Activated CD8-positive, alpha-beta memory T cell treated with anti-CD3 and anti-CD28 coated beads for 24 hours (primary cell): ENCODE results near the gene ANKMY1.
A peak's percentile ranks its signal among the peaks of the same experiment; 100 is the strongest.

Experiments
- DNase-seq: peaks from one replicate; pipeline ENCODE4 v3.0.0-alpha.2; 2020

ANKMY1 gene

GRCh38 chr2:240467659-240468302, 90.0 kb downstream of the ANKMY1 start:
- DNase-seq = no peak

DNA sequence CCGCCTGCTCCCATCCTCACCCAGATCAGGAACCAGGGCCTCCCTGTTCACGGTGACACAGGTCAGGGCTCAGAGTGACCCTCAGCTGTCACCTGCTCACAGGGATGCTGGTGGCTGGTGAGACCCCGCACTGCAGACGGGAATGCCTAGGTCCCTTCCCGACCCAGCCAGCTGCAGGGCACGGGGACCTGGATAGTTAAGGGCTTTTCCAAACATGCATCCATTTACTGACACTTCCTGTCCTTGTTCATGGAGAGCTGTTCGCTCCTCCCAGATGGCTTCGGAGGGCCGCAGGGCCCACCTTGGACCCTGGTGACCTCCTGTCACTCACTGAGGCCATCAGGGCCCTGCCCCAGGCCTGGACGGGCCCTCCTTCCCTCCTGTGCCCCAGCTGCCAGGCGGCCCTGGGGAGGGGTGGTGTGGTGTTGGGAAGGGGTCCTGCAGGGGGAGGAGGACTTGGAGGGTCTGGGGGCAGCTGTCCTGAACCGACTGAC, 90.6 kb downstream of the ANKMY1 start:
- no peak for DNase-seq

- peak; percentile 52 for DNase-seq
Observed at GRCh38 chr2:240466579-240467148, 91.1 kb downstream of the ANKMY1 start.

DNA sequence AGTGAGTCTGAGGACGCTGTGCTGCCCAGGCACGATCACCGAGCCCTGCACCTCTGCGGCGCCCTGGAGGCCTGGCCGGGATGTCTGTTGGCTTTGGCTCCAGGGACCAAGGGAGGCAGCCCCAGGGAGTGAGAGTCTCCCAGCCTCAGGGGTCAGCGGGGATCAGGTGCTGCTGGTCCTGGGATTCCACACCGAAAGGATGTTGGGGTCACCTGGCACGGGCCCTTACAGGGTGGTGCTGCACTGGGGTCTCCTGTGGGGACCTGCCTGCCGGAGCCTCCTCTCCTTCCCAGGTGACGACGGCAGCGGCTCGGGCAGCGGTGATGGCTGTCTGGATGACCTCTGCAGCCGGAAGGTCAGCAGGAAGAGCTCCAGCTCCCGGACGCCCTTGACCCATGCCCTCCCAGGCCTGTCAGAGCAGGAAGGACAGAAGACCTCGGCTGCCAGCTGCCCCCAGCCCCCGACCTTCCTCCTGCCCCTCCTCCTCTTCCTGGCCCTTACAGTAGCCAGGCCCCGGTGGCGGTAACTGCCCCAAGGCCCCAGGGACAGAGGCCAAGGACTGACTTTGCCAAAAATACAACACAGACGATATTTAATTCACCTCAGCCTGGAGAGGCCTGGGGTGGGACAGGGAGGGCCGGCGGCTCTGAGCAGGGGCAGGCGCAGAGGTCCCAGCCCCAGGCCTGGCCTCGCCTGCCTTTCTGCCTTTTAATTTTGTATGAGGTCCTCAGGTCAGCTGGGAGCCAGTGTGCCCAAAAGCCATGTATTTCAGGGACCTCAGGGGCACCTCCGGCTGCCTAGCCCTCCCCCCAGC, 91.8 kb downstream of the ANKMY1 start:
- no peak for DNase-seq

GRCh38 chr2:240465268-240465764, 92.5 kb downstream of the ANKMY1 start:
- DNase-seq = no peak

GRCh38 chr2:240464514-240465241, 93.1 kb downstream of the ANKMY1 start:
- DNase-seq = peak; percentile 50

DNA sequence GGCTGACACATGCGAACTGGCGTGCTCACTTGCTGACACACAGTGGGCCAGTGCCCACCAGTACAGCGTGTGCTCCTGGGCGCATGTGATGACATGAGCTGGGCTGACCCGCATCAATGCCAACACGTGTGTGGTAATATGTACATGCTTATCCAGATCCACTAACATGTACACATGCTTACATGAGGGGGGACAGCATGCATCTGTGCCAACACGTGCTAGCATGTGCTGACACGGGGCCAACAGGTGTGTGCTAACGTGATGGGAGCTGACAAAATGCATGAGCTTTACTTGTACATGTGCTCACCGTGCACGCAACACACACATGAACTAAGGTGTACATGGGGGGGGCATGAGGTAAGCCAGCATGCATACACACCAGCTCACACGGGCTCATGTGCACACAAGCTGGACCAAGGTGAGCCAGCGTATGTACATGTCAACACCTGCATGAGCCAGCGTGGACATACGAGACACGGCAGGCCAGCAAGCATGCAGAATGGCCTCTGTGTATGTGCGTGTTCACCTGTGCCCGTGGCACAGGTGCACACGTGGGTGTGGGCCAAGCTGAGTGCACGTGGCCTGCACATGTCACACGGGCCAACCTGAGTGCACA, 93.8 kb downstream of the ANKMY1 start:
- DNase-seq = peak; percentile 50

DNA sequence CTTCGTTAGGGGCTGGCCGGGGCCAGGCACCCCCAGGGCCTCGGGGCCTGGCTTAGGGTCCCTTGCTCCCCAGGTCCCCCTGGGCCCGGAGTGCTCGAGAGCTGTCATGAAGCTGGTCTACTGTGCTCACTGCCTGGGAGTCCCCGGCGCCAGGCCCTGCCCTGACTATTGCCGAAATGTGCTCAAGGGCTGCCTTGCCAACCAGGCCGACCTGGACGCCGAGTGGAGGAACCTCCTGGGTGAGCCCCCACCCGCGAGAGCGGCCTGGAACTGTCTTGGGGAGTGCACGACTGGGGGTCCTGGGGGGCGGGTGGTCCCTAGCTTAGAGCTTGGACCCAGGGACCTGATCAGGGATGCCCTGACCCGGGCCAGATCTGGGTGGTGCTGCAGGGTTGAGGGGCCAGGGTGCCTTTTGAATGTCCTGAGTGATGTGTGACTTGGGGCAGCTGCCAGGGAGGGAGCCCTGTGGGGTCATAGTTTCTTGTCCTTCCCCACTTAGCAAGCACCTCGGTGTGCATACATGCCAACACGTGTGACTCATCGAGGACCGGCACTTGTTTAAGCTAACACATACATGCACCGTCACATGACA, 94.4 kb downstream of the ANKMY1 start:
- DNase-seq = no peak

GRCh38 chr2:240462707-240463273, 95.0 kb downstream of the ANKMY1 start:
- no peak for DNase-seq

DNA sequence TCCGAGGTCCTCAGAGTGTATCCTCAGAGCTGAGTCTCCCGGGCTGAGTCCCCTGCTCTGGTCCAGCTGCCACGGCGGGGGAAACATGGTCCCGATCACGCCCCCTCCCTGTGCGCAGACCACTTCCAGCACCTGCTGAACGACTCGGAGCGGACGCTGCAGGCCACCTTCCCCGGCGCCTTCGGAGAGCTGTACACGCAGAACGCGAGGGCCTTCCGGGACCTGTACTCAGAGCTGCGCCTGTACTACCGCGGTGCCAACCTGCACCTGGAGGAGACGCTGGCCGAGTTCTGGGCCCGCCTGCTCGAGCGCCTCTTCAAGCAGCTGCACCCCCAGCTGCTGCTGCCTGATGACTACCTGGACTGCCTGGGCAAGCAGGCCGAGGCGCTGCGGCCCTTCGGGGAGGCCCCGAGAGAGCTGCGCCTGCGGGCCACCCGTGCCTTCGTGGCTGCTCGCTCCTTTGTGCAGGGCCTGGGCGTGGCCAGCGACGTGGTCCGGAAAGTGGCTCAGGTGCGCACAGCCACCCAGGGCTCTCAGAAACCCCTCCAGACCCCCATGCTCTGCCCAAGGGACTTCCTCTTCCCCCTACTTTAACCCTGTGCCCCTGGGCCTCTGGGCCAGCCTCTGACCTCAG, 95.6 kb downstream of the ANKMY1 start:
- no peak for DNase-seq

- DNase-seq = no peak
Observed at GRCh38 chr2:240461471-240462072, 96.2 kb downstream of the ANKMY1 start.

GRCh38 chr2:240460781-240461431, 96.9 kb downstream of the ANKMY1 start:
- DNase-seq = no peak

DNA sequence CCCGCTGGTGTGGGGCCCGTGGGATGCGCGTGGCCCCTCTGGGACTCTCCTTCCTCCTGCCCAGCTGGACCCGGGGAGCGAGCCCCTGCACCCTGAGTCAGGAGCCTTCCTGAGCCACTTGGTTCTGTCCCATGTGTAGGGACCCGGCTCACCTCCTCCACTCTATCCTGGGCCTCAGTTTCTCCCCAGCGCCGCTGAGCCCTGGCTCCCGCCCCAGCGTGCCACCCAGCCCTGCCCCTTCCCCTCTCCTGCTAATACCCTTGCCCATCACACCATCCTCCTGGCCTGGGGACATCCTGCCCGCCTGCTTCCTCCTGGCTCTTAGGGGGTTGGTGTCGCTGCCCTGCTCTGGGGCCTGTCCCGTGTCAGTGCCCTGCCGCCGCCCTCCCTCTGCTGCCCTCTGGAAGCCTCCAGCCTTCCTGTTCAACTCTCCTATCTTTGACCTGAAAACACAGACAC, 97.5 kb downstream of the ANKMY1 start:
- DNase-seq = no peak

- DNase-seq = no peak
Observed at GRCh38 chr2:240459401-240460252, 98.2 kb downstream of the ANKMY1 start.

DNA sequence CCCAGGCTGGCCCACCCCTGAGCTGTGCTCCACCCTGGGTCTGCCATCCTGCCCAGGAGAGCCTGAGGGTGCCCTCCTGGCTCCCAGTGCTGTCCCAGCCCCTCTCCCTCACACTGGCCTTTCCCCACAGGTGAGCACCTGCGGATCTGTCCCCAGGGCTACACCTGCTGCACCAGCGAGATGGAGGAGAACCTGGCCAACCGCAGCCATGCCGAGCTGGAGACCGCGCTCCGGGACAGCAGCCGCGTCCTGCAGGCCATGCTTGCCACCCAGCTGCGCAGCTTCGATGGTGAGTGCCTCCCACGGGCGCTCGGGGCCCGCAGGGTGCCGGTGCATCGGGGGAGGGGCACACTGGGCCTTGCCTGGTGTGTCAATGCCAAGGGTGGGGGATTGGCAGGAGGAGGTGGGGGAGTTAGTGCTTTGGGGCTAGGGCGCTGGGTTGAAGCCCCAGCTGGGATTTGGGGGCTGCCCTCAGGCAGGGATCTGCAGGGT, 98.8 kb downstream of the ANKMY1 start:
- no peak for DNase-seq

DNA sequence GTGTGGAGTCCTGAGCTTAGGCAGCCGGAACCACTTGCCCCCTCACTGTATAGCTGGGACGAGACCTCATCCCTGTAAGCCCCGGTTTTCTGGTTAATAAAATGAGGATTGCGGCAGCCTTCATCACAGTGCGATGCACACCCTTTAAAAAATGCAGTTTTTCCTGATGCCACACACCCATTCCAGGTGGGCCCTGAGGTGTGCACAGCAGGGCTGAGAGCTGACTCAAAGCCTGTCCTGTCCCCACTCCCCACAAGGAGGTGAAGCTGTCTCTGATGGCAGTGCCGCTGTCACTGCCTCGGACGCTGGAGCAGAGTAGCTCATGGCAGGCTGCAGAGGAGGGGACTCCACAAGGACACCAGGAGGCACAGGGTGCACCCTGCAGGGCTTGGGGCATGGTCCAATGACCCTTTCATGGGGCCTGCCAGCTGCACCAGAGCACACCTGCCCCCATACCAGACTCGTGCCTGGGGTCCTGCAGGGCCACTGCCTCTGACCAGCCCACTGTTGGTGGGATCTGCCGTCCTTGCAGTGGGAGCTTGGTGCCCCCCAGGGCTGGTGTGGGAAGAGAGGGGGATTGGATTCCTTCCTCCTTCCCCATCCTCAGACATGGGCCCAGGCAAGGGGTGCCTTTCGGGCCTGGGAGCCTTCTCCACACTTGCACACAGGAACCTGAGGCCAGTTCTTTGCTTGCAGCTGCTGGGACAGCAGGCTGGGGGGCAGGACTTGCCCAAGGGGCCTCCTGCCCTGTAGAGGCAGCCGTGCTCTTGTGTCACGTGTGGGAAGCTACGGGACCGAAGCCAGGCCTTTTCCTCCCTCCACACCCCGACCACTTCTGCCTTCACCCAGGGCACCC, 99.5 kb downstream of the ANKMY1 start:
- DNase-seq = no peak

- no peak for DNase-seq
Observed at GRCh38 chr2:240457223-240458043, 100.4 kb downstream of the ANKMY1 start.
